Glutamatergic neuron (in vitro differentiated cells): Measurements from ENCODE around the gene ZDHHC18. TPM values are rescaled to one million over a fixed set of nuclear protein-coding genes. Genes with fewer than 3 reads are reported as not detected.
A peak's percentile ranks its signal among the peaks of the same experiment; 100 is the strongest.

Experiments
- DNase-seq: peaks from one replicate; pipeline ENCODE4 v3.0.0; 2022
- H3K27ac Mint-ChIP-seq: one replicate; pipeline ENCODE4 v1.8.0; 2020; ENCODE audit warnings: mild to moderate bottlenecking, mixed read lengths, inconsistent platforms; ENCODE audit not compliant: unreplicated experiment
- H3K27me3 Mint-ChIP-seq: one replicate; pipeline ENCODE4 v1.8.0; 2020; ENCODE audit warnings: mild to moderate bottlenecking, moderate library complexity, mixed read lengths, inconsistent platforms; ENCODE audit not compliant: unreplicated experiment
- H3K36me3 Mint-ChIP-seq: one replicate; pipeline ENCODE4 v1.8.0; 2020; ENCODE audit warnings: mild to moderate bottlenecking, mixed read lengths, inconsistent platforms; ENCODE audit not compliant: unreplicated experiment
- H3K4me1 Mint-ChIP-seq: one replicate; pipeline ENCODE4 v1.8.0; 2020; ENCODE audit warnings: mild to moderate bottlenecking, low read depth, mixed read lengths, inconsistent platforms; ENCODE audit not compliant: unreplicated experiment
- H3K4me3 Mint-ChIP-seq: one replicate; pipeline ENCODE4 v1.8.0; 2020; ENCODE audit warnings: mild to moderate bottlenecking, mixed read lengths, inconsistent platforms; ENCODE audit not compliant: unreplicated experiment
- H3K9me3 Mint-ChIP-seq: one replicate; pipeline ENCODE4 v1.8.0; 2020; ENCODE audit warnings: mild to moderate bottlenecking, moderate library complexity, mixed read lengths, inconsistent platforms; ENCODE audit not compliant: unreplicated experiment
- CTCF ChIP-seq: fragments of 200-600 bp; sonication (generic); IDR thresholded peaks from one replicate; pipeline ENCODE4 v1.5.0; 2021; ENCODE audit not compliant: partially characterized antibody, unreplicated experiment
- total RNA-seq: library from RNA; stranded (reverse); fragmentation: NEBNext Ultra II Directional; extraction: Animal tissue kit (Norgen Biotek cat#: 25700); gene quantifications from one replicate; pipeline ENCODE4 v1.2.1, GENCODE V29; 2021; ENCODE audit not compliant: unreplicated experiment

ZDHHC18 gene
- total RNA-seq, 1 donor from 2014 or later: 52.6 TPM

DNA sequence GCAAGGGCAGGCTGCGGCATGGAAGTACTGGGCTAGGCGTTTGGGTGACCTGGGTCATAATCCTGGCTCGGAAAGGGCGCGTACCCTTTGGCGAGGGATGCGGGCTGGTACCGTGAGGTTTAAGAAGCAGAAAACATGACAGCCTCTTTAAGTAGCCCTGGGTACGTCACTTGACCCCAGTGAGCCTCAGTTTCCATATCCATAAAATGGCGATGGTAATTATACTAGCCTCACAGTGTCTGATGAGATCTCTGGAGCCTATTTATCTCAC is 38.0 kb upstream of the ZDHHC18 start:
- Mint-ChIP-seq H3K4me3 (peak overlapping the region; percentile 83), H3K9me3 (peaks cover 20% of the 10 kb centered on the region), H3K4me1 (peaks cover 43% of the 10 kb centered on the region), H3K27ac (peak overlapping the region; percentile 80), H3K27me3 (peaks cover 11% of the 10 kb centered on the region), H3K36me3 (no peaks in the 10 kb centered on the region)
- no peak for TF ChIP-seq CTCF
- no peak for DNase-seq

DNA sequence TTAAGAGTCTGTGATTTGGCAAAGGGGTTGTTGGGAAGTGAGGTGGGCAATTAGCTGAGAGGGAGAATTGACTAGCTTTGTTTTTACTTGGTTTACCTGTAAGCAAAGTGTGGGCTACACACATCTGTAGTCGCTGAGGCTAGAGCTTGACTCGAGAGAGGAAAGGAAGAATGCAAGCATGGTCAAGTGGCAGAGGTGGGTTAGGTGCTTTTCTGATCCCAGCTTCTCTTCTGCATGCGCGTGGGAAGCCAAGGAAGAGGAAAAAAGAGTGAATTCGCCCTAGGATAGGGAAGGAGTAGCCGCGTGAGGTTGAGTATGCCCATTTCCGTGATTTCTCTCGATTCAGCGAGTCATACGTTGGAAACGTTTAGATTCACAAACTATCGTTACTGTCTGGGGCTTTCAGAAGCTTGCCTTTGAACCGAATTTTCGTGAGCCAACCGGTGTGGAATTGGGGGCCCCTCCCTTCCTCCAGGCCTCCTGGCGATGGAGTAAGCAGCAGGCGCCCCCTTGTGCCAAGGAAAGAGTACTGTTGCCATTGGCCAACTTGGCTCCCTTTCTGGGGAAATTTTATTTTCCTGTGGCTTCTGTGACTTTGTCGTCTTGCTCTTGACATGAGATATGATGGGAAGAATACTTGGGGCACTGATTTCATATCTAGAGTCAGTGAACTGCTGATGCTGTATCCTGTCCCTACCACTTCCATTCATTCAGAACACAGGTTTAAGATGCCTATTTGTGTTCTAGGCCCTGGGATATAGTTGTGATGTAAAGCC is 37.5 kb upstream of the ZDHHC18 start:
- peak overlapping the region; percentile 83 for H3K4me3 Mint-ChIP-seq
- TF ChIP-seq CTCF: peak; percentile 88
- no peaks in the 10 kb centered on the region for H3K36me3 Mint-ChIP-seq
- H3K27me3 Mint-ChIP-seq: peaks cover 11% of the 10 kb centered on the region
- H3K9me3 Mint-ChIP-seq: peaks cover 20% of the 10 kb centered on the region
- H3K4me1 Mint-ChIP-seq: peaks cover 43% of the 10 kb centered on the region
- DNase-seq: peak; percentile 82
- peak overlapping the region; percentile 80 for H3K27ac Mint-ChIP-seq

DNA sequence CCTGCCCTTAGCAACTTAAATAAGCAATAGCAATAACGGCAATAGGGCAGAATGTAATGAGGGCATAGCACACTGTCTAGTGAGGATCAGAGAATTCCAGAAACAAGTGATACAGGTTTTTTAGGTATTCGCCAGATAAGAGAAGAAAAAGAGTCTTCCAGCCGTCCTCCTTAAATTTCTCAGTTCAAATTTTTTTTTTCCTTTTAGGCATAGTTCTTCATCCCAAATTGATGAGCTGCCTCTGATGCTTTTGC is 36.9 kb upstream of the ZDHHC18 start:
- no peak overlapping the region for H3K27ac Mint-ChIP-seq
- H3K36me3 Mint-ChIP-seq: no peaks in the 10 kb centered on the region
- peaks cover 43% of the 10 kb centered on the region for H3K4me1 Mint-ChIP-seq
- H3K4me3 Mint-ChIP-seq: no peak overlapping the region
- DNase-seq: no peak
- peaks cover 11% of the 10 kb centered on the region for H3K27me3 Mint-ChIP-seq
- no peak for TF ChIP-seq CTCF
- peaks cover 17% of the 10 kb centered on the region for H3K9me3 Mint-ChIP-seq

DNA sequence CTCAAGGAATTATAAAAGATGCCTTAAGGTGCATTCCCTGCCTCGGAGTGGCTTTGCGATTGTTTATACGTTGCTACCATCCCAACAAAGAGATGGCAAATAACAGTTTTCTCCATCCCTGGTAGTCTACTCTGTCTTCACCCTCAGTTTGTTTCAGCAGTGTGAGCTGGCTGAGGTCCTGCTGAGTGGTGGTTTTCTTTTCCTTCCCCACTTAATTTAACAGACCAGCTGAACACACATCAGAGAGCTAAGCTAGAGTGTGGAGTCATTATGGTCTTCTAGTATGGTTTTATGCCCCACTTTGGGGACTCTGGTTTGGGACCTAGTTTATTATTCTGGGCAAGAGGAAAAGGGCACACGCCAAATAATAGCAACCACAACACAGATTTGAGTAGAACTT is 36.6 kb upstream of the ZDHHC18 start:
- no peaks in the 10 kb centered on the region for H3K36me3 Mint-ChIP-seq
- peak overlapping the region; percentile 20 for H3K27ac Mint-ChIP-seq
- no peak for TF ChIP-seq CTCF
- H3K9me3 Mint-ChIP-seq: peaks cover 16% of the 10 kb centered on the region
- no peak for DNase-seq
- peaks cover 42% of the 10 kb centered on the region for H3K4me1 Mint-ChIP-seq
- H3K4me3 Mint-ChIP-seq: no peak overlapping the region
- H3K27me3 Mint-ChIP-seq: peaks cover 11% of the 10 kb centered on the region

DNA sequence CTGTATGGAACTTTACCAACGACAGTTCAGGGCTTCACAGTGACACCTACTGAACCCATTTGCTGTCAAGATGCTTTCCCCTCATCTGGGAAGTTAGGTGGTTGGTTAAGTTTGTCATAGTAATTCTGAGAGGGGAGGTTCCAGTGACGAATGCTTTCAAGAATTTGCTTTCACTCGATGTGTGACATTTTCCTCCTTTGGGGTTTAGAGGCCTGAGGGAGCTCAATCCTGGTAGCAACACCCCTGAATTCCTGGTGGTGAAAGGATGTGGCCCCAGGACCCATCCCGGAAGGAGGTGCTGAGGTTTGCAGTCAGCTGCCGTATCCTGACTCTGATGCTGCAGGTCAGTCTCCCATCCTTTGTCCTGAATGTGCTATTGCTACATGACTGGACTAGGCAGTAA is 35.9 kb upstream of the ZDHHC18 start:
- Mint-ChIP-seq H3K27me3 (peaks cover 11% of the 10 kb centered on the region), H3K4me3 (no peak overlapping the region), H3K9me3 (peaks cover 13% of the 10 kb centered on the region), H3K4me1 (peaks cover 38% of the 10 kb centered on the region), H3K27ac (no peak overlapping the region), H3K36me3 (no peaks in the 10 kb centered on the region)
- DNase-seq: no peak
- TF ChIP-seq CTCF: no peak
